HCT116 (cell line): ENCODE results near the gene ROS1. TPM values are rescaled to one million over a fixed set of nuclear protein-coding genes. Genes with fewer than 3 reads are reported as not detected.

ENCODE experiments used
- ATAC-seq: fragments of 200-7000 bp; cut with Tn5 transposase; 2 replicates; pipeline ENCODE4 v1.9.1; 2020; ENCODE audit warnings: mild to moderate bottlenecking, moderate library complexity
- BruUV-seq: library from RNA; stranded (reverse); fragments of 400-500 nt; replicated peaks from 2 replicates; lab custom pipeline; 2021; lab: Mats Ljungman, UMichigan
- CTCF ChIA-PET: fragments of 300-600 bp; sonication (Branson Sonifier 250); formaldehyde crosslinking; loops from one replicate; lab custom pipeline; 2021; ENCODE audit warnings: antibody characterized with exemption; lab: Charles Lee
- POLR2A ChIA-PET: fragments of 300-600, 350-600 bp; sonication (Branson Sonifier 250); formaldehyde crosslinking; loops from one replicate; lab custom pipeline; 2021; ENCODE audit warnings: antibody characterized with exemption; lab: Charles Lee
- RAD21 ChIA-PET, 2 experiments: fragments of 300-600 bp; sonication (Branson Sonifier 250); formaldehyde crosslinking; loops; one replicate each; lab custom pipeline; 2023; ENCODE audit warnings: low total read pairs in 2 of 2; ENCODE audit not compliant: uncharacterized antibody in 2 of 2, unreplicated experiment in 2 of 2, low non-redundant PET in 1 of 2; lab: Charles Lee
- DNase-seq: peaks from one replicate; pipeline ENCODE4 v3.0.0-alpha.2; 2010; ENCODE audit warnings: low read depth, low spot score
- H2AFZ ChIP-seq: fragments of 200-600 bp; shearing (Covaris generic), sonication (generic); 2 replicates; pipeline ENCODE4 v1.6.1; 2017; ENCODE audit warnings: low read depth, mixed run types, mixed read lengths, antibody characterized with exemption, low read length; ENCODE audit not compliant: poor library complexity, severe bottlenecking
- H3K27ac ChIP-seq: 2 replicates; pipeline ENCODE4 v1.5.1; 2012; ENCODE audit warnings: low read depth, low read length
- H3K27me3 ChIP-seq: fragments of 200-600 bp; sonication (generic); 2 replicates; pipeline ENCODE4 v1.6.1; 2016; ENCODE audit warnings: mixed run types, low read length, mixed read lengths; ENCODE audit not compliant: insufficient read depth
- H3K36me3 ChIP-seq, 2 experiments: fragments of 200-500 bp in 1 of 2; fragments of 200-600 bp in 1 of 2; sonication (Bioruptor generic) in 1 of 2; sonication (generic) in 1 of 2; 2 replicates each; pipeline versions ENCODE4 v1.5.1 to v1.6.1; 2014 to 2016; ENCODE audit warnings: low read length in 2 of 2, inconsistent platforms in 1 of 2, mixed read lengths in 1 of 2, mixed run types in 1 of 2; ENCODE audit not compliant: insufficient read depth in 2 of 2, control insufficient read depth in 1 of 2
- H3K4me1 ChIP-seq, 2 experiments: fragments of 200-600 bp in 1 of 2; sonication (generic) in 1 of 2; 2 replicates each; pipeline versions ENCODE4 v1.5.1 to v1.6.1; 2012 to 2017; ENCODE audit warnings: low read length in 2 of 2, inconsistent platforms in 1 of 2, mild to moderate bottlenecking in 1 of 2, mixed read lengths in 1 of 2, mixed run types in 1 of 2, moderate library complexity in 1 of 2; ENCODE audit not compliant: insufficient read depth in 2 of 2, control insufficient read depth in 1 of 2
- H3K4me2 ChIP-seq: fragments of 200-600 bp; sonication (generic); 2 replicates; pipeline ENCODE4 v1.6.1; 2017; ENCODE audit warnings: mixed run types, low read length, mixed read lengths
- H3K4me3 ChIP-seq, 2 experiments: fragments of 200-600 bp in 1 of 2; sonication (generic) in 1 of 2; replicated peaks in 1 of 2; 2 replicates each; pipeline ENCODE4 v1.5.1; 2011 to 2016; ENCODE audit warnings: low read length in 2 of 2, control low read depth in 1 of 2, low read depth in 1 of 2, mild to moderate bottlenecking in 1 of 2, mixed read lengths in 1 of 2, mixed run types in 1 of 2
- H3K79me2 ChIP-seq: fragments of 200-600 bp; sonication (generic); 2 replicates; pipeline ENCODE4 v1.6.1; 2017; ENCODE audit warnings: mild to moderate bottlenecking, mixed run types, low read length, moderate library complexity, mixed read lengths; ENCODE audit not compliant: insufficient read depth
- H3K9ac ChIP-seq: fragments of 200-600 bp; sonication (generic); 2 replicates; pipeline ENCODE4 v1.6.1; 2016; ENCODE audit warnings: low read length, mixed read lengths
- H3K9me2 ChIP-seq: fragments of 200-600 bp; sonication (generic), shearing (Covaris generic); 2 replicates; pipeline ENCODE4 v1.6.1; 2017; ENCODE audit warnings: mixed run types, mild to moderate bottlenecking, moderate library complexity; ENCODE audit not compliant: insufficient read depth
- H3K9me3 ChIP-seq, 2 experiments: fragments of 200-500 bp in 1 of 2; fragments of 200-600 bp in 1 of 2; sonication (Bioruptor generic) in 1 of 2; sonication (generic) in 1 of 2; 2 replicates each; pipeline ENCODE4 v1.6.1; 2014 to 2017; ENCODE audit warnings: low read length in 2 of 2, mixed read lengths in 2 of 2, inconsistent platforms in 1 of 2, low read depth in 1 of 2, mild to moderate bottlenecking in 1 of 2, mixed run types in 1 of 2, moderate library complexity in 1 of 2; ENCODE audit not compliant: control insufficient read depth in 1 of 2, insufficient read depth in 1 of 2
- H4K20me1 ChIP-seq: fragments of 200-600 bp; sonication (generic), shearing (Covaris generic); 2 replicates; pipeline ENCODE4 v1.6.1; 2017; ENCODE audit warnings: mixed run types, mild to moderate bottlenecking, moderate library complexity; ENCODE audit not compliant: insufficient read depth
- EZH2 ChIP-seq: fragments of 200-600 bp; sonication (generic); IDR thresholded peaks from 2 replicates; pipeline ENCODE4 v1.6.1; 2017; ENCODE audit warnings: antibody characterized with exemption, mixed run types
- EZH2phosphoT487 ChIP-seq: fragments of 200-600 bp; IDR thresholded peaks from 2 replicates; pipeline ENCODE4 v1.6.1; 2018; ENCODE audit warnings: antibody characterized with exemption, borderline replicate concordance
- POLR2A ChIP-seq: IDR thresholded peaks from 2 replicates; pipeline ENCODE4 v1.7.0; 2011; ENCODE audit warnings: borderline replicate concordance; ENCODE audit not compliant: insufficient read depth, insufficient read length; ENCODE audit errors: extremely low read depth
- RAD21 ChIP-seq: IDR thresholded peaks from 2 replicates; pipeline ENCODE4 v1.6.1; 2012; ENCODE audit warnings: low read depth, mild to moderate bottlenecking
- REST ChIP-seq: IDR thresholded peaks from 2 replicates; pipeline ENCODE4 v1.6.1; 2012; ENCODE audit warnings: low read depth
- SP1 ChIP-seq: IDR thresholded peaks from 2 replicates; pipeline ENCODE4 v1.6.1; 2012; ENCODE audit warnings: low read depth
- ZBTB33 ChIP-seq: IDR thresholded peaks from 2 replicates; pipeline ENCODE4 v1.6.1; 2011; ENCODE audit warnings: mild to moderate bottlenecking, low read length, moderate library complexity; ENCODE audit not compliant: insufficient replicate concordance; ENCODE audit errors: extremely low read depth
- ZFX ChIP-seq: fragments of 450-650 bp; IDR thresholded peaks from 2 replicates; pipeline ENCODE4 v1.6.1; 2017
- intact Hi-C: fragments of 100-400 bp; cut with micrococcal nuclease; formaldehyde crosslinking; loops from 2 replicates; pipeline ENCODE4 v1.10.0; 2022
- total RNA-seq: library from RNA; stranded (reverse); gene quantifications from one replicate; pipeline ENCODE4 v1.2.1, GENCODE V29; 2021; ENCODE audit not compliant: unreplicated experiment

Gene ROS1
- total RNA-seq, 1 experiment from 2014 or later, result not detected

GRCh38 chr6:117396228-117396627, 29.5 kb downstream of the ROS1 start:
- intact Hi-C loops, result no loop called here
- H3K4me2 ChIP-seq, result no peak overlapping the region
- POLR2A ChIA-PET, result no interaction called here
- no peak overlapping the region for H3K27ac ChIP-seq
- TF ChIP-seq REST (no peak), ZFX (no peak), EZH2 (no peak)
- RAD21 ChIA-PET, result no interaction called here
- no peak overlapping the region for H3K4me3 ChIP-seq
- no TSS peak for BruUV-seq
- no peaks in the 10 kb centered on the region for H3K4me1 ChIP-seq
- ATAC-seq (no peak), DNase-seq (no peak)
- no peaks in the 10 kb centered on the region for H3K36me3 ChIP-seq
- H3K9ac ChIP-seq, result no peak overlapping the region
- no peak overlapping the region for H2AFZ ChIP-seq
- no peaks in the 10 kb centered on the region for H3K79me2 ChIP-seq
- no peaks in the 10 kb centered on the region for H3K27me3 ChIP-seq
- H4K20me1 ChIP-seq, result no peaks in the 10 kb centered on the region
- CTCF ChIA-PET, result no interaction called here
- no peaks in the 10 kb centered on the region for H3K9me2 ChIP-seq
- H3K9me3 ChIP-seq, result no peaks in the 10 kb centered on the region

- no peaks in the 10 kb centered on the region for H3K36me3 ChIP-seq
- no TSS peak for BruUV-seq
- no peak overlapping the region for H2AFZ ChIP-seq
- ChIA-PET RAD21 (no interaction called here), CTCF (no interaction called here), POLR2A (no interaction called here)
- no peak overlapping the region for H3K27ac ChIP-seq
- no peak for TF ChIP-seq SP1
- TF ChIP-seq EZH2phosphoT487, result no peak
- no peak for TF ChIP-seq ZFX
- no peak for TF ChIP-seq POLR2A
- no peak for TF ChIP-seq ZBTB33
- no peak for TF ChIP-seq RAD21
- H3K9me3 ChIP-seq, result no peaks in the 10 kb centered on the region
- ATAC-seq (no peak), DNase-seq (no peak)
- no peak overlapping the region for H3K4me3 ChIP-seq
- H4K20me1 ChIP-seq, result no peaks in the 10 kb centered on the region
- H3K9ac ChIP-seq, result no peak overlapping the region
- no peaks in the 10 kb centered on the region for H3K79me2 ChIP-seq
- no peaks in the 10 kb centered on the region for H3K4me1 ChIP-seq
- intact Hi-C loops, result no loop called here
- H3K4me2 ChIP-seq, result no peak overlapping the region
- no peaks in the 10 kb centered on the region for H3K9me2 ChIP-seq
- no peaks in the 10 kb centered on the region for H3K27me3 ChIP-seq
Observed at GRCh38 chr6:117395164-117395563, 30.6 kb downstream of the ROS1 start.
